Measurements from ENCODE around the gene SLC7A11.

The SLC7A11 gene

GRCh38 chr4:138242076-138242833 is at the start of gene SLC7A11:
Gene SLC7A11 (minus strand): TSS chr4:138242349. CDS start chr4:138242069, 280 bp downstream.
- peak; percentile 99 for DNase-seq

- no peak for DNase-seq
Measured at GRCh38 chr4:138291431-138291830, 49.3 kb upstream of the SLC7A11 start.

GRCh38 chr4:138290805-138291204 is 48.7 kb upstream of the SLC7A11 start:
- no peak for DNase-seq

- DNase-seq: no peak
Measured at GRCh38 chr4:138279286-138279685, 37.1 kb upstream of the SLC7A11 start.

- no peak for DNase-seq
Measured at GRCh38 chr4:138277133-138277532, 35.0 kb upstream of the SLC7A11 start.

- no peak for DNase-seq
Measured at GRCh38 chr4:138275963-138276621, 33.9 kb upstream of the SLC7A11 start.

- DNase-seq: no peak
Measured at GRCh38 chr4:138275216-138275615, 33.1 kb upstream of the SLC7A11 start.

GRCh38 chr4:138269175-138269574 is 27.0 kb upstream of the SLC7A11 start:
- DNase-seq: no peak

GRCh38 chr4:138267835-138268234 is 25.7 kb upstream of the SLC7A11 start:
- no peak for DNase-seq

- DNase-seq: no peak
Measured at GRCh38 chr4:138266948-138267347, 24.8 kb upstream of the SLC7A11 start.

- no peak for DNase-seq
Measured at GRCh38 chr4:138263247-138263816, 21.2 kb upstream of the SLC7A11 start.

- DNase-seq: no peak
Measured at GRCh38 chr4:138262469-138262868, 20.3 kb upstream of the SLC7A11 start.

- no peak for DNase-seq
Measured at GRCh38 chr4:138262030-138262429, 19.9 kb upstream of the SLC7A11 start.

- no peak for DNase-seq
Measured at GRCh38 chr4:138259824-138260223, 17.7 kb upstream of the SLC7A11 start.

GRCh38 chr4:138259271-138259670 is 17.1 kb upstream of the SLC7A11 start:
- DNase-seq: no peak

- no peak for DNase-seq
Measured at GRCh38 chr4:138256608-138257007, 14.5 kb upstream of the SLC7A11 start.

GRCh38 chr4:138255917-138256597 is 13.9 kb upstream of the SLC7A11 start:
- no peak for DNase-seq

- DNase-seq: no peak
Measured at GRCh38 chr4:138252551-138252950, 10.4 kb upstream of the SLC7A11 start.

- no peak for DNase-seq
Measured at GRCh38 chr4:138251938-138252337, 9.8 kb upstream of the SLC7A11 start.

- no peak for DNase-seq
Measured at GRCh38 chr4:138249132-138249531, 7.0 kb upstream of the SLC7A11 start.

GRCh38 chr4:138248058-138248457 is 5.9 kb upstream of the SLC7A11 start:
- no peak for DNase-seq

GRCh38 chr4:138247643-138248042 is 5.5 kb upstream of the SLC7A11 start:
- DNase-seq: no peak

- DNase-seq: no peak
Measured at GRCh38 chr4:138243369-138243768, 1.2 kb upstream of the SLC7A11 start.

GRCh38 chr4:138242834-138243156 is 646 bp upstream of the SLC7A11 start:
- no peak for DNase-seq

Measured in GF-D8 (cell line).